Activated T-helper 1 cell treated with anti-CD3 and anti-CD28 coated beads, Interleukin-12 subunit alpha, Interleukin-12 subunit beta, Interleukin-2, Interleukin-4 antibody, amounts not matched to agents 30 ng/mL and 10 ng/mL and 1 ng/mL, durations not matched to agents 14 hours and 24 hours and 36 hours (primary cell): ENCODE results near the gene LRRTM1. TPM values are rescaled to one million over a fixed set of nuclear protein-coding genes. Genes with fewer than 3 reads are reported as not detected.

ENCODE experiments used
- DNase-seq: peaks from one replicate; pipeline ENCODE4 v3.0.0; 2021; ENCODE audit warnings: low spot score
- H3K27ac Mint-ChIP-seq: one replicate; pipeline ENCODE4 v1.8.0; 2021; ENCODE audit warnings: mild to moderate bottlenecking, mixed read lengths
- H3K27me3 Mint-ChIP-seq: one replicate; pipeline ENCODE4 v1.8.0; 2022; ENCODE audit warnings: mild to moderate bottlenecking, moderate library complexity, mixed read lengths; ENCODE audit not compliant: insufficient read depth
- H3K36me3 Mint-ChIP-seq: one replicate; pipeline ENCODE4 v1.8.0; 2021; ENCODE audit warnings: low read depth, mixed read lengths
- H3K4me1 Mint-ChIP-seq: one replicate; pipeline ENCODE4 v1.8.0; 2021; ENCODE audit warnings: low read depth, mixed read lengths
- H3K4me3 Mint-ChIP-seq: one replicate; pipeline ENCODE4 v1.8.0; 2021; ENCODE audit warnings: mild to moderate bottlenecking, moderate library complexity, mixed read lengths
- H3K9me3 Mint-ChIP-seq: one replicate; pipeline ENCODE4 v1.8.0; 2021; ENCODE audit warnings: mixed read lengths
- intact Hi-C: fragments of 100-400 bp; cut with micrococcal nuclease; formaldehyde crosslinking; loops from one replicate; pipeline ENCODE4 v1.15.1; 2024
- total RNA-seq: library from RNA; stranded (reverse); gene quantifications from 2 replicates; pipeline ENCODE4 v1.2.3, GENCODE V29; 2022

Gene LRRTM1
- total RNA-seq, 1 donor from 2014 or later = not detected

GRCh38 chr2:80326214-80326613 lies 21.7 kb upstream of the LRRTM1 start:
- Mint-ChIP-seq H3K27me3 (peaks cover 7% of the 10 kb centered on the region), H3K4me1 (no peaks in the 10 kb centered on the region), H3K27ac (no peak overlapping the region), H3K36me3 (no peaks in the 10 kb centered on the region), H3K4me3 (no peak overlapping the region), H3K9me3 (no peaks in the 10 kb centered on the region)
- no peak for DNase-seq
- intact Hi-C loops = no loop called here

- Mint-ChIP-seq H3K4me3 (no peak overlapping the region), H3K4me1 (no peaks in the 10 kb centered on the region), H3K9me3 (no peaks in the 10 kb centered on the region), H3K36me3 (no peaks in the 10 kb centered on the region), H3K27me3 (peaks cover 7% of the 10 kb centered on the region), H3K27ac (no peak overlapping the region)
- intact Hi-C loops = no loop called here
- DNase-seq = no peak
Measured at GRCh38 chr2:80324525-80324924, 20.0 kb upstream of the LRRTM1 start.

- Mint-ChIP-seq H3K9me3 (no peaks in the 10 kb centered on the region), H3K4me3 (no peak overlapping the region), H3K36me3 (no peaks in the 10 kb centered on the region), H3K27me3 (peaks cover 7% of the 10 kb centered on the region), H3K27ac (no peak overlapping the region), H3K4me1 (no peaks in the 10 kb centered on the region)
- intact Hi-C loops = no loop called here
- no peak for DNase-seq
Measured at GRCh38 chr2:80323610-80324009, 19.1 kb upstream of the LRRTM1 start.

- Mint-ChIP-seq H3K27me3 (peaks cover 7% of the 10 kb centered on the region), H3K27ac (no peak overlapping the region), H3K4me1 (no peaks in the 10 kb centered on the region), H3K36me3 (no peaks in the 10 kb centered on the region), H3K9me3 (no peaks in the 10 kb centered on the region), H3K4me3 (no peak overlapping the region)
- intact Hi-C loops = no loop called here
- no peak for DNase-seq
Measured at GRCh38 chr2:80322958-80323357, 18.4 kb upstream of the LRRTM1 start.

- peaks cover 7% of the 10 kb centered on the region for H3K27me3 Mint-ChIP-seq
- no peaks in the 10 kb centered on the region for H3K36me3 Mint-ChIP-seq
- H3K27ac Mint-ChIP-seq = no peak overlapping the region
- H3K4me3 Mint-ChIP-seq = no peak overlapping the region
- H3K9me3 Mint-ChIP-seq = peaks cover 4% of the 10 kb centered on the region
- intact Hi-C loops = no loop called here
- DNase-seq = no peak
- H3K4me1 Mint-ChIP-seq = no peaks in the 10 kb centered on the region
Measured at GRCh38 chr2:80322311-80322920, 17.9 kb upstream of the LRRTM1 start.

GRCh38 chr2:80312282-80312839 lies 7.8 kb upstream of the LRRTM1 start:
- Mint-ChIP-seq H3K27me3 (no peaks in the 10 kb centered on the region), H3K4me3 (no peak overlapping the region), H3K4me1 (no peaks in the 10 kb centered on the region), H3K36me3 (no peaks in the 10 kb centered on the region), H3K27ac (no peak overlapping the region), H3K9me3 (no peaks in the 10 kb centered on the region)
- intact Hi-C loops = no loop called here
- no peak for DNase-seq

GRCh38 chr2:80311304-80311703 lies 6.8 kb upstream of the LRRTM1 start:
- H3K36me3 Mint-ChIP-seq = no peaks in the 10 kb centered on the region
- no peaks in the 10 kb centered on the region for H3K4me1 Mint-ChIP-seq
- no peak overlapping the region for H3K4me3 Mint-ChIP-seq
- H3K27me3 Mint-ChIP-seq = peaks cover 1% of the 10 kb centered on the region
- no peak for DNase-seq
- H3K9me3 Mint-ChIP-seq = no peaks in the 10 kb centered on the region
- H3K27ac Mint-ChIP-seq = no peak overlapping the region
- intact Hi-C loops = no loop called here

- Mint-ChIP-seq H3K27me3 (peaks cover 35% of the 10 kb centered on the region), H3K9me3 (no peaks in the 10 kb centered on the region), H3K36me3 (no peaks in the 10 kb centered on the region), H3K4me3 (no peak overlapping the region), H3K4me1 (no peaks in the 10 kb centered on the region), H3K27ac (no peak overlapping the region)
- intact Hi-C loops = no loop called here
- no peak for DNase-seq
Measured at GRCh38 chr2:80303006-80303908, 1.3 kb downstream of the LRRTM1 start.

GRCh38 chr2:80302314-80303005 lies 2.1 kb downstream of the LRRTM1 start:
- peaks cover 35% of the 10 kb centered on the region for H3K27me3 Mint-ChIP-seq
- no peaks in the 10 kb centered on the region for H3K9me3 Mint-ChIP-seq
- H3K4me1 Mint-ChIP-seq = no peaks in the 10 kb centered on the region
- intact Hi-C loops = no loop called here
- H3K27ac Mint-ChIP-seq = peak overlapping the region; percentile 67
- H3K36me3 Mint-ChIP-seq = no peaks in the 10 kb centered on the region
- H3K4me3 Mint-ChIP-seq = no peak overlapping the region
- no peak for DNase-seq

GRCh38 chr2:80302001-80302313 lies 2.6 kb downstream of the LRRTM1 start:
- peaks cover 35% of the 10 kb centered on the region for H3K27me3 Mint-ChIP-seq
- no peaks in the 10 kb centered on the region for H3K9me3 Mint-ChIP-seq
- H3K27ac Mint-ChIP-seq = no peak overlapping the region
- intact Hi-C loops = no loop called here
- DNase-seq = no peak
- no peaks in the 10 kb centered on the region for H3K36me3 Mint-ChIP-seq
- H3K4me3 Mint-ChIP-seq = no peak overlapping the region
- no peaks in the 10 kb centered on the region for H3K4me1 Mint-ChIP-seq

GRCh38 chr2:80300954-80301353 lies 3.6 kb downstream of the LRRTM1 start:
- Mint-ChIP-seq H3K36me3 (no peaks in the 10 kb centered on the region), H3K4me3 (no peak overlapping the region), H3K27me3 (peaks cover 31% of the 10 kb centered on the region), H3K9me3 (no peaks in the 10 kb centered on the region), H3K4me1 (no peaks in the 10 kb centered on the region), H3K27ac (no peak overlapping the region)
- intact Hi-C loops = no loop called here
- no peak for DNase-seq

- Mint-ChIP-seq H3K4me3 (no peak overlapping the region), H3K27me3 (peaks cover 25% of the 10 kb centered on the region), H3K27ac (no peak overlapping the region), H3K36me3 (no peaks in the 10 kb centered on the region), H3K9me3 (no peaks in the 10 kb centered on the region), H3K4me1 (no peaks in the 10 kb centered on the region)
- intact Hi-C loops = no loop called here
- DNase-seq = no peak
Measured at GRCh38 chr2:80300346-80300745, 4.2 kb downstream of the LRRTM1 start.

GRCh38 chr2:80299661-80300060 lies 4.9 kb downstream of the LRRTM1 start:
- H3K4me3 Mint-ChIP-seq = no peak overlapping the region
- no peaks in the 10 kb centered on the region for H3K4me1 Mint-ChIP-seq
- no peak for DNase-seq
- no peak overlapping the region for H3K27ac Mint-ChIP-seq
- peaks cover 18% of the 10 kb centered on the region for H3K27me3 Mint-ChIP-seq
- no peaks in the 10 kb centered on the region for H3K9me3 Mint-ChIP-seq
- intact Hi-C loops = no loop called here
- no peaks in the 10 kb centered on the region for H3K36me3 Mint-ChIP-seq
